Activated naive CD4-positive, alpha-beta T cell treated with anti-CD3 and anti-CD28 coated beads, Interleukin-2, amount 10 ng/mL, durations not matched to agents 7 days and 5 days (primary cell): ENCODE data around the gene SCYGR1.
"Not testable (repeated sequence)": the region's sequence is repeated elsewhere in the genome, so short reads cannot be mapped to it uniquely, and the experiment has no call there.

Experiments used
- CTCF ChIA-PET: fragments of 350-600 bp; sonication (Branson Sonifier 250); formaldehyde crosslinking; loops from one replicate; lab custom pipeline; 2021; ENCODE audit warnings: antibody characterized with exemption; lab: Charles Lee
- DNase-seq: peaks from one replicate; pipeline ENCODE4 v3.0.0-alpha.2; 2020
- H3K27ac Mint-ChIP-seq: one replicate; pipeline ENCODE4 v1.8.0; 2021; ENCODE audit warnings: mild to moderate bottlenecking, moderate library complexity, mixed read lengths
- H3K27me3 Mint-ChIP-seq: one replicate; pipeline ENCODE4 v1.8.0; 2021; ENCODE audit warnings: mild to moderate bottlenecking, mixed read lengths
- H3K36me3 Mint-ChIP-seq: one replicate; pipeline ENCODE4 v1.8.0; 2021; ENCODE audit warnings: mixed read lengths
- H3K4me1 Mint-ChIP-seq: one replicate; pipeline ENCODE4 v1.8.0; 2021; ENCODE audit warnings: mixed read lengths
- H3K4me3 Mint-ChIP-seq: one replicate; pipeline ENCODE4 v1.8.0; 2021; ENCODE audit warnings: mild to moderate bottlenecking, moderate library complexity, mixed read lengths
- H3K9me3 Mint-ChIP-seq: one replicate; pipeline ENCODE4 v1.8.0; 2021; ENCODE audit warnings: mixed read lengths

Gene SCYGR1

GRCh38 chr2:227390468-227391256 lies 2.9 kb upstream of the SCYGR1 start:
- Mint-ChIP-seq H3K9me3 (no peaks in the 10 kb centered on the region), H3K27me3 (no peaks in the 10 kb centered on the region), H3K4me3 (no peak overlapping the region), H3K4me1 (no peaks in the 10 kb centered on the region), H3K27ac (no peak overlapping the region), H3K36me3 (no peaks in the 10 kb centered on the region)
- CTCF ChIA-PET = interaction anchor here (1.2 kb wide), 1 partner anchor 12 kb away, joined by 3 read pairs; no protein-coding TSS in a partner anchor
- no peak for DNase-seq

GRCh38 chr2:227389661-227390060 lies 1.9 kb upstream of the SCYGR1 start:
- CTCF ChIA-PET = no interaction called here
- Mint-ChIP-seq H3K9me3 (no peaks in the 10 kb centered on the region), H3K4me3 (no peak overlapping the region), H3K36me3 (no peaks in the 10 kb centered on the region), H3K27ac (no peak overlapping the region), H3K4me1 (no peaks in the 10 kb centered on the region), H3K27me3 (no peaks in the 10 kb centered on the region)
- DNase-seq = no peak

GRCh38 chr2:227389231-227389630 lies 1.5 kb upstream of the SCYGR1 start:
- no peak for DNase-seq
- no peak overlapping the region for H3K27ac Mint-ChIP-seq
- H3K36me3 Mint-ChIP-seq = no peaks in the 10 kb centered on the region
- no peak overlapping the region for H3K4me3 Mint-ChIP-seq
- H3K27me3 Mint-ChIP-seq = no peaks in the 10 kb centered on the region
- no peaks in the 10 kb centered on the region for H3K9me3 Mint-ChIP-seq
- H3K4me1 Mint-ChIP-seq = no peaks in the 10 kb centered on the region
- CTCF ChIA-PET = no interaction called here

- DNase-seq = no peak
- Mint-ChIP-seq H3K4me3 (no peak overlapping the region), H3K27me3 (no peaks in the 10 kb centered on the region), H3K36me3 (no peaks in the 10 kb centered on the region), H3K27ac (no peak overlapping the region), H3K4me1 (no peaks in the 10 kb centered on the region), H3K9me3 (no peaks in the 10 kb centered on the region)
- CTCF ChIA-PET = no interaction called here
Measured at GRCh38 chr2:227388537-227389011, 825 bp upstream of the SCYGR1 start.

- H3K4me1 Mint-ChIP-seq = no peaks in the 10 kb centered on the region
- H3K4me3 Mint-ChIP-seq = no peak overlapping the region
- CTCF ChIA-PET = interaction anchor here (1.2 to 1.8 kb wide), 2 partner anchors 9 to 19 kb away, joined by 4 to 8 read pairs; no protein-coding TSS in a partner anchor
- no peaks in the 10 kb centered on the region for H3K27me3 Mint-ChIP-seq
- no peaks in the 10 kb centered on the region for H3K9me3 Mint-ChIP-seq
- H3K27ac Mint-ChIP-seq = no peak overlapping the region
- no peaks in the 10 kb centered on the region for H3K36me3 Mint-ChIP-seq
- DNase-seq = no peak
Measured at GRCh38 chr2:227386630-227387029, 1.1 kb downstream of the SCYGR1 start.

GRCh38 chr2:227383686-227384085 lies 4.1 kb downstream of the SCYGR1 start:
- DNase-seq = no peak
- Mint-ChIP-seq H3K27ac (no peak overlapping the region), H3K4me3 (no peak overlapping the region), H3K36me3 (no peaks in the 10 kb centered on the region), H3K9me3 (no peaks in the 10 kb centered on the region), H3K4me1 (no peaks in the 10 kb centered on the region), H3K27me3 (no peaks in the 10 kb centered on the region)
- CTCF ChIA-PET = interaction anchor here (0.6 to 0.9 kb wide), 2 partner anchors 10 to 106 kb away, joined by 3 read pairs; no protein-coding TSS in a partner anchor

GRCh38 chr2:227382241-227382835 lies 5.4 kb downstream of the SCYGR1 start:
- not testable (repeated sequence) for H3K27ac Mint-ChIP-seq

GRCh38 chr2:227379095-227379494 lies 8.7 kb downstream of the SCYGR1 start, which contains the start of gene TM4SF20:
Gene TM4SF20 (minus strand): TSS chr2:227379306. CDS start chr2:227379268, 38 bp downstream.
- H3K36me3 Mint-ChIP-seq = no peaks in the 10 kb centered on the region
- H3K27ac Mint-ChIP-seq = no peak within 1 kb of the TSS
- H3K4me3 Mint-ChIP-seq = no peak within 1 kb of the TSS
- peaks cover 5% of the 10 kb centered on the region for H3K4me1 Mint-ChIP-seq
- DNase-seq = no peak
- no peaks in the 10 kb centered on the region for H3K27me3 Mint-ChIP-seq
- CTCF ChIA-PET = interaction anchor here (0.6 to 0.7 kb wide), 2 partner anchors 8 to 12 kb away, joined by 3 read pairs; no protein-coding TSS in a partner anchor
- no peaks in the 10 kb centered on the region for H3K9me3 Mint-ChIP-seq

More at GRCh38 chr2:227382241-227382835, 5.4 kb downstream of the SCYGR1 start:
- H3K27me3 Mint-ChIP-seq, H3K9me3 Mint-ChIP-seq, H3K4me3 Mint-ChIP-seq, H3K36me3 Mint-ChIP-seq, H3K4me1 Mint-ChIP-seq, DNase-seq: not testable (repeated sequence)
- CTCF ChIA-PET = interaction anchor here (1.1 kb wide), 1 partner anchor 9 kb away, joined by 3 read pairs; no protein-coding TSS in a partner anchor

- Mint-ChIP-seq H3K4me1 (peaks cover 5% of the 10 kb centered on the region), H3K4me3 (no peak overlapping the region), H3K9me3 (no peaks in the 10 kb centered on the region), H3K27ac (no peak overlapping the region), H3K27me3 (no peaks in the 10 kb centered on the region), H3K36me3 (no peaks in the 10 kb centered on the region)
- CTCF ChIA-PET = interaction anchor here (0.6 to 1.9 kb wide), 2 partner anchors 8 to 12 kb away, joined by 3 to 8 read pairs; no protein-coding TSS in a partner anchor
- no peak for DNase-seq
Measured at GRCh38 chr2:227378371-227378782, 9.4 kb downstream of the SCYGR1 start.

GRCh38 chr2:227377467-227378351 lies 10.0 kb downstream of the SCYGR1 start:
- H3K4me1 Mint-ChIP-seq = peaks cover 5% of the 10 kb centered on the region
- no peak overlapping the region for H3K27ac Mint-ChIP-seq
- H3K27me3 Mint-ChIP-seq = no peaks in the 10 kb centered on the region
- no peak for DNase-seq
- no peaks in the 10 kb centered on the region for H3K36me3 Mint-ChIP-seq
- no peaks in the 10 kb centered on the region for H3K9me3 Mint-ChIP-seq
- CTCF ChIA-PET = interaction anchor here (1.2 to 1.9 kb wide), 2 partner anchors 9 to 26 kb away, joined by 3 to 8 read pairs; no protein-coding TSS in a partner anchor
- no peak overlapping the region for H3K4me3 Mint-ChIP-seq

- CTCF ChIA-PET = interaction anchor here (1.2 to 1.9 kb wide), 2 partner anchors 10 to 26 kb away, joined by 3 to 8 read pairs; no protein-coding TSS in a partner anchor
- Mint-ChIP-seq H3K27me3 (no peaks in the 10 kb centered on the region), H3K27ac (no peak overlapping the region), H3K9me3 (no peaks in the 10 kb centered on the region), H3K36me3 (no peaks in the 10 kb centered on the region), H3K4me3 (no peak overlapping the region), H3K4me1 (peaks cover 5% of the 10 kb centered on the region)
- DNase-seq = no peak
Measured at GRCh38 chr2:227376656-227377396, 10.9 kb downstream of the SCYGR1 start.

GRCh38 chr2:227374158-227374557 lies 13.6 kb downstream of the SCYGR1 start:
- CTCF ChIA-PET = no interaction called here
- no peaks in the 10 kb centered on the region for H3K9me3 Mint-ChIP-seq
- no peak for DNase-seq
- H3K27me3 Mint-ChIP-seq = no peaks in the 10 kb centered on the region
- no peaks in the 10 kb centered on the region for H3K36me3 Mint-ChIP-seq
- no peak overlapping the region for H3K4me3 Mint-ChIP-seq
- H3K27ac Mint-ChIP-seq = no peak overlapping the region
- peaks cover 5% of the 10 kb centered on the region for H3K4me1 Mint-ChIP-seq

GRCh38 chr2:227373389-227373788 lies 14.4 kb downstream of the SCYGR1 start:
- H3K4me1 Mint-ChIP-seq = peaks cover 5% of the 10 kb centered on the region
- DNase-seq = no peak
- H3K4me3 Mint-ChIP-seq = no peak overlapping the region
- no peaks in the 10 kb centered on the region for H3K9me3 Mint-ChIP-seq
- no peaks in the 10 kb centered on the region for H3K36me3 Mint-ChIP-seq
- no peak overlapping the region for H3K27ac Mint-ChIP-seq
- CTCF ChIA-PET = interaction anchor here (0.9 to 1.2 kb wide), 2 partner anchors 9 to 10 kb away, joined by 3 read pairs; no protein-coding TSS in a partner anchor
- no peaks in the 10 kb centered on the region for H3K27me3 Mint-ChIP-seq
